ENCODE data around the gene PSMA6. TPM values are rescaled to one million over a fixed set of nuclear protein-coding genes. Genes with fewer than 3 reads are reported as not detected.

The PSMA6 gene
- total and polyA plus RNA-seq, 2 donors (not counting 1 experiment from before 2014, with no cell fraction given), result 190 to 225 TPM

- H3K27ac ChIP-seq (ENCODE audit: insufficient read depth, low read length), result no peak overlapping the region
- H3K9ac ChIP-seq (ENCODE audit: insufficient read depth, low read length), result no peak overlapping the region
- H3K4me3 ChIP-seq (replicated peaks in 1 of 4; ENCODE audit: control extremely low read depth in 1 of 4, insufficient read depth in 1 of 4, low read depth in 3 of 4, low read length in 4 of 4), result no peak overlapping the region
- no peaks in the 10 kb centered on the region for H3K79me2 ChIP-seq (ENCODE audit: control insufficient read depth, insufficient read depth, low read length)
- no peak for DNase-seq (ENCODE audit: low read depth in 2 of 2)
- no peaks in the 10 kb centered on the region for H3K9me3 ChIP-seq (ENCODE audit: control insufficient read depth, insufficient read depth, low read depth, low read length)
- H2AFZ ChIP-seq (ENCODE audit: low read length), result no peak overlapping the region
- no peaks in the 10 kb centered on the region for H4K20me1 ChIP-seq (ENCODE audit: control insufficient read depth, extremely low read depth, insufficient read depth, low read length)
- H3K4me1 ChIP-seq (ENCODE audit: control insufficient read depth, extremely low read depth, insufficient read depth, low read length), result no peaks in the 10 kb centered on the region
- no peak overlapping the region for H3K4me2 ChIP-seq (ENCODE audit: extremely low read depth, insufficient read depth, low read length)
- no peaks in the 10 kb centered on the region for H3K36me3 ChIP-seq (ENCODE audit: control insufficient read depth, insufficient read depth, low read length)
- no peak for TF ChIP-seq EZH2 (IDR thresholded peaks at IDR 0.05; ENCODE audit: low read length, missing control alignments)
- H3K27me3 ChIP-seq (ENCODE audit: control insufficient read depth, insufficient read depth, low read length), result no peaks in the 10 kb centered on the region
Measured at GRCh38 chr14:35285168-35286002, 6.8 kb upstream of the PSMA6 start.

- Histone ChIP-seq H3K9me3 (ENCODE audit: control insufficient read depth, insufficient read depth, low read depth, low read length) (no peaks in the 10 kb centered on the region), H3K79me2 (ENCODE audit: control insufficient read depth, insufficient read depth, low read length) (no peaks in the 10 kb centered on the region), H4K20me1 (ENCODE audit: control insufficient read depth, extremely low read depth, insufficient read depth, low read length) (no peaks in the 10 kb centered on the region), H3K36me3 (ENCODE audit: control insufficient read depth, insufficient read depth, low read length) (no peaks in the 10 kb centered on the region), H3K4me3 (replicated peaks in 1 of 4; ENCODE audit: control extremely low read depth in 1 of 4, insufficient read depth in 1 of 4, low read depth in 3 of 4, low read length in 4 of 4) (no peak overlapping the region), H3K4me2 (ENCODE audit: extremely low read depth, insufficient read depth, low read length) (no peak overlapping the region), H3K27me3 (ENCODE audit: control insufficient read depth, insufficient read depth, low read length) (no peaks in the 10 kb centered on the region), H2AFZ (ENCODE audit: low read length) (no peak overlapping the region), H3K4me1 (ENCODE audit: control insufficient read depth, extremely low read depth, insufficient read depth, low read length) (no peaks in the 10 kb centered on the region), H3K27ac (ENCODE audit: insufficient read depth, low read length) (no peak overlapping the region), H3K9ac (ENCODE audit: insufficient read depth, low read length) (no peak overlapping the region)
- no peak for DNase-seq (ENCODE audit: low read depth in 2 of 2)
- TF ChIP-seq CTCF (conservative IDR thresholded peaks at IDR 0.05 in 1 of 2, IDR thresholded peaks at IDR 0.05 in 1 of 2; ENCODE audit: low read depth in 1 of 2, low read length in 2 of 2), result no peak
- no peak for TF ChIP-seq EZH2 (IDR thresholded peaks at IDR 0.05; ENCODE audit: low read length, missing control alignments)
Measured at GRCh38 chr14:35286003-35286600, 6.1 kb upstream of the PSMA6 start.

DNA sequence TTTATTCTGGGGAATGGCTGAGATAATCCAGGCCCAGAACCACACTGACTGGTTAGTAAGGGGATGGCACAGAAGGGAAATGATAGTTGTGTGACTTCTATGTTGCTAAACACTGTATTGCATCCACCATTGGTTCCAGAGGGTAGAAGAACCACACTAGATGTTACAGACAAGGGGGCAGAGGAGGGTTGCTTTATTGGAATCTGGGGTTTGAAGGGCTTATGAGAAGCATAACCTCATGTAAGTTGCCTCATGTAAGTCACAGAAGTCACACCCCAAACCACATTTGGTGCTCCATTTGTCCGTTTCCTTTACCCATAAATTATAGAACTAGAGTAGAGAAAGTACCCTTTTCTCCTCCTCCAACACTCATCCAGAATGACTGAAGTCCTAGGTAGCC is 5.5 kb upstream of the PSMA6 start:
- no peak overlapping the region for H3K4me2 ChIP-seq (ENCODE audit: extremely low read depth, insufficient read depth, low read length)
- no peak overlapping the region for H3K9ac ChIP-seq (ENCODE audit: insufficient read depth, low read length)
- no peak overlapping the region for H3K4me3 ChIP-seq (replicated peaks in 1 of 4; ENCODE audit: control extremely low read depth in 1 of 4, insufficient read depth in 1 of 4, low read depth in 3 of 4, low read length in 4 of 4)
- H4K20me1 ChIP-seq (ENCODE audit: control insufficient read depth, extremely low read depth, insufficient read depth, low read length), result no peaks in the 10 kb centered on the region
- no peak for DNase-seq (ENCODE audit: low read depth in 2 of 2)
- no peaks in the 10 kb centered on the region for H3K79me2 ChIP-seq (ENCODE audit: control insufficient read depth, insufficient read depth, low read length)
- H3K27me3 ChIP-seq (ENCODE audit: control insufficient read depth, insufficient read depth, low read length), result no peaks in the 10 kb centered on the region
- H2AFZ ChIP-seq (ENCODE audit: low read length), result no peak overlapping the region
- H3K4me1 ChIP-seq (ENCODE audit: control insufficient read depth, extremely low read depth, insufficient read depth, low read length), result no peaks in the 10 kb centered on the region
- H3K27ac ChIP-seq (ENCODE audit: insufficient read depth, low read length), result no peak overlapping the region
- no peaks in the 10 kb centered on the region for H3K36me3 ChIP-seq (ENCODE audit: control insufficient read depth, insufficient read depth, low read length)
- H3K9me3 ChIP-seq (ENCODE audit: control insufficient read depth, insufficient read depth, low read depth, low read length), result no peaks in the 10 kb centered on the region
- TF ChIP-seq EZH2 (IDR thresholded peaks at IDR 0.05; ENCODE audit: low read length, missing control alignments) (no peak), CTCF (conservative IDR thresholded peaks at IDR 0.05 in 1 of 2, IDR thresholded peaks at IDR 0.05 in 1 of 2; ENCODE audit: low read depth in 1 of 2, low read length in 2 of 2) (no peak)
